ENCODE data around the gene HAPLN3.

DNA sequence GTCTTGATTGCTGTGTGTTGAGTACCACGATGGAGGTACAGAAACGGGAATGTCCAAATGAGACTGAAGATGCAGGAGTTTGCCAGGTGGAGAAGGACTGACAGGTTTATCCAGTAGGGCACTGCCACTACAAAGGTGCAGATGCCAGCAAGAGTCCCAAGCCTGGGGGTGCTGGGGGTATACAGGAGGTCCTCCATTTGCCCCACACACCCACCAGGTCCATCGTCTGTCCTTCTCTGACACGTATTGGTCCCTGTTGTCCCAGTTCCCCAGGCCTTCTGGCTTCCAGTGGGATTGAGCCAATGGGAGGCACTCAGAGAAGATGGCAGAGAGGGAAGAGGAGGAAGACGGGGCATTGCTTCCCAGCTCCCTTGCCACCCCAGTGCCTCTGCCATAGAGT lies 6.6 kb downstream of the HAPLN3 start:
- TF ChIP-seq CTCF (IDR thresholded peaks at IDR 0.05; ENCODE audit: low read depth, low read length, missing input control) (no peak), JUND (IDR thresholded peaks at IDR 0.05) (no peak), TAF1 (conservative IDR thresholded peaks at IDR 0.05) (no peak), SP1 (IDR thresholded peaks at IDR 0.05) (no peak), ATF3 (IDR thresholded peaks at IDR 0.05) (no peak)

All from liver (tissue), 3 donors.